DOHH2 (cell line): ENCODE measurements around the gene NEAT1.

Experiments used
- CTCF ChIP-seq: fragments of 200-600 bp; sonication (generic); IDR thresholded peaks from one replicate; pipeline ENCODE4 v1.5.1; 2014; ENCODE audit warnings: antibody characterized with exemption, mild to moderate bottlenecking, low read depth, low read length; ENCODE audit not compliant: poor library complexity, severe bottlenecking
- EZH2phosphoT487 ChIP-seq: fragments of 200-600 bp; sonication (generic); IDR thresholded peaks from 2 replicates; pipeline ENCODE4 v1.6.1; 2017; ENCODE audit warnings: borderline replicate concordance, mild to moderate bottlenecking, antibody characterized with exemption, low read length, moderate library complexity, mixed read lengths

GRCh38 chr11:65373839-65374580 lies 48.6 kb upstream of the NEAT1 start:
- TF ChIP-seq CTCF (no peak), EZH2phosphoT487 (no peak)
